HepG2 (cell line): ENCODE data around the gene LRRC3. TPM values are rescaled to one million over a fixed set of nuclear protein-coding genes. Genes with fewer than 3 reads are reported as not detected.

Experiments
- ATAC-seq: fragments of 200-7000 bp; cut with Tn5 transposase; 3 replicates; pipeline ENCODE4 v1.9.1; 2020; ENCODE audit warnings: mild to moderate bottlenecking, moderate library complexity
- BruUV-seq: library from RNA; stranded (reverse); fragments of 400-500 nt; replicated peaks from 2 replicates; lab custom pipeline; 2021; lab: Mats Ljungman, UMichigan
- CTCF ChIA-PET: fragments of 300-600 bp; formaldehyde crosslinking; extraction: SDS; loops from one replicate; lab custom pipeline; 2021; ENCODE audit warnings: low total read pairs, inconsistent platforms, low intra/inter-chr PET ratio; lab: Yijun Ruan, JAX
- POLR2A ChIA-PET: fragments of 350-600 bp; sonication (Branson Sonifier 250); formaldehyde crosslinking; loops from one replicate; lab custom pipeline; 2020; ENCODE audit warnings: antibody characterized with exemption, inconsistent platforms; lab: Yijun Ruan, JAX
- DNase-seq: peaks from one replicate; pipeline ENCODE4 v3.0.0-alpha.2; 2015; ENCODE audit warnings: low spot score
- FAIRE-seq: peaks from 3 replicates; lab custom pipeline; 2011; peaks lifted over from hg19 to GRCh38; lab: Jason Lieb, UNC
- H2AFZ ChIP-seq: one replicate; pipeline ENCODE4 v1.6.1; 2011; ENCODE audit warnings: low read length, inconsistent platforms
- H3K27ac ChIP-seq: fragments of 300-600 bp; 3 replicates; pipeline ENCODE4 v1.8.0; 2011; ENCODE audit warnings: mixed run types, mild to moderate bottlenecking, mixed read lengths, low read length, inconsistent platforms; ENCODE audit not compliant: insufficient read depth; ENCODE audit errors: extremely low read length
- H3K27me3 ChIP-seq, 2 experiments: fragments of 200-600 bp in 1 of 2; 2 replicates in 1 of 2; 3 replicates in 1 of 2; pipeline versions ENCODE4 v1.6.0 to v1.8.0; 2011; ENCODE audit warnings: low read length in 2 of 2, mild to moderate bottlenecking in 2 of 2, moderate library complexity in 2 of 2, inconsistent platforms in 1 of 2; ENCODE audit not compliant: insufficient read depth in 2 of 2, control insufficient read depth in 1 of 2
- H3K36me3 ChIP-seq, 2 experiments: fragments of 200-600 bp in 1 of 2; replicated peaks in 1 of 2; 2 replicates in 1 of 2; 3 replicates in 1 of 2; pipeline versions ENCODE4 v1.5.1 to v1.8.0; 2011; ENCODE audit warnings: low read length in 2 of 2, inconsistent platforms in 1 of 2; ENCODE audit not compliant: insufficient read depth in 2 of 2, control insufficient read depth in 1 of 2
- H3K4me1 ChIP-seq: 2 replicates; pipeline ENCODE4 v1.5.1; 2012; ENCODE audit warnings: low read length, inconsistent platforms; ENCODE audit not compliant: insufficient read depth
- H3K4me2 ChIP-seq: 2 replicates; pipeline ENCODE4 v1.6.0; 2011; ENCODE audit warnings: low read depth, low read length, inconsistent platforms
- H3K4me3 ChIP-seq, 3 experiments: fragments of 200-600 bp in 1 of 3; sonication (generic), shearing (Covaris generic) in 1 of 3; replicated peaks in 1 of 3; 2 replicates each; pipeline ENCODE4 v1.5.1; 2011 to 2016; ENCODE audit warnings: low read length in 3 of 3, inconsistent platforms in 2 of 3, low read depth in 2 of 3, mild to moderate bottlenecking in 2 of 3, control low read depth in 1 of 3, mixed read lengths in 1 of 3; ENCODE audit not compliant: insufficient read depth in 1 of 3
- H3K79me2 ChIP-seq: one replicate; pipeline ENCODE4 v1.6.1; 2011; ENCODE audit warnings: low read length, inconsistent platforms; ENCODE audit not compliant: insufficient read depth
- H3K9ac ChIP-seq: 2 replicates; pipeline ENCODE4 v1.6.0; 2011; ENCODE audit warnings: mild to moderate bottlenecking, low read depth, low read length, inconsistent platforms; ENCODE audit not compliant: insufficient read depth
- H3K9me3 ChIP-seq: 2 replicates; pipeline ENCODE4 v1.5.1; 2012; ENCODE audit warnings: mild to moderate bottlenecking, low read length
- H4K20me1 ChIP-seq: 2 replicates; pipeline ENCODE4 v1.6.0; 2011; ENCODE audit warnings: inconsistent platforms, mild to moderate bottlenecking, low read length, moderate library complexity; ENCODE audit not compliant: insufficient read depth
- FOXA1 ChIP-seq, 2 experiments: fragments of 450-650 bp in 1 of 2; sonication (generic) in 1 of 2; formaldehyde crosslinking in 1 of 2; IDR thresholded peaks; 2 replicates each; pipeline versions ENCODE4 v1.4.0 to v1.6.1; 2016 to 2020; ENCODE audit warnings: missing genetic modification reagents in 1 of 2
- FOXK1 ChIP-seq: sonication (generic); formaldehyde crosslinking; IDR thresholded peaks from 2 replicates; pipeline ENCODE4 v1.4.0; 2020; ENCODE audit warnings: low read depth, missing genetic modification reagents, borderline replicate concordance
- HNRNPLL ChIP-seq: fragments of 200-400 bp; formaldehyde crosslinking; IDR thresholded peaks from 2 replicates; pipeline ENCODE4 v1.6.1; 2017; ENCODE audit warnings: mild to moderate bottlenecking, low read depth, low read length; ENCODE audit not compliant: poor library complexity, severe bottlenecking
- HOXA7 ChIP-seq: sonication (generic); formaldehyde crosslinking; IDR thresholded peaks from 2 replicates; pipeline ENCODE4 v1.8.1; 2022; ENCODE audit warnings: mild to moderate bottlenecking, missing genetic modification reagents, moderate library complexity
- KLF9 ChIP-seq: IDR thresholded peaks from 2 replicates; pipeline ENCODE4 v1.6.1; 2016; ENCODE audit warnings: low read depth
- MNT ChIP-seq: fragments of 450-650 bp; IDR thresholded peaks from 2 replicates; pipeline ENCODE4 v1.6.1; 2016
- U2AF1 ChIP-seq: fragments of 200-400 bp; formaldehyde crosslinking; optimal IDR thresholded peaks from 2 replicates; pipeline ENCODE3; 2017; ENCODE audit warnings: mild to moderate bottlenecking, low read depth, low read length
- WGBS: methylation state at CpG from one replicate; pipeline ENCODE4 v1.1.6; 2017; ENCODE audit warnings: low lambda C conversion rate; 5-methylcytosine and 5-hydroxymethylcytosine counted together
- in situ Hi-C: cut with HindIII; loops from 2 replicates; pipeline ENCODE4 v1.10.0; 2017; ENCODE audit warnings: low pct_unique_long_range_greater_than_20kb; ENCODE audit not compliant: extremely low pct_ligation_motif_present
- intact Hi-C: fragments of 100-400 bp; cut with micrococcal nuclease; formaldehyde crosslinking; loops from one replicate; pipeline ENCODE4 v1.10.0; 2022; ENCODE audit not compliant: unreplicated experiment
- polyA plus RNA-seq, 8 experiments: library from polyadenylated mRNA; depleted of rRNA in 3 of 8; stranded (reverse) in 7 of 8; unstranded in 1 of 8; fragments of >200 nt; fragmentation: Illumina TruSeq in 4 of 8; extraction: Trizol in 4 of 8; gene quantifications; 2 replicates each; pipeline versions ENCODE4 v1.2.1 to v1.2.3, GENCODE V29; 2011 to 2016; ENCODE audit warnings: low read depth in 4 of 8, missing spikeins in 1 of 8, mixed read lengths in 1 of 8; ENCODE audit not compliant: insufficient read depth in 1 of 8
- small RNA-seq, 3 experiments: library from RNA; depleted of rRNA; stranded (forward); fragments of <200 nt; gene quantifications; one replicate each; pipeline ENCODE3, GENCODE V24; 2012; ENCODE audit warnings: low read depth in 2 of 3, low replicate concordance in 1 of 3; ENCODE audit not compliant: insufficient read length in 3 of 3, insufficient read depth in 2 of 3
- total RNA-seq, 5 experiments: library from RNA; depleted of rRNA; stranded (reverse); fragments of >200 nt; fragmentation: Illumina TruSeq; extraction: Trizol; gene quantifications; 2 replicates each; pipeline ENCODE4 v1.2.3, GENCODE V29; 2016; ENCODE audit warnings: low read depth in 1 of 5

LRRC3 gene
- total and polyA plus RNA-seq, 2 of the 13 experiments (the other 11 are each of a cell fraction or from before 2014, with no cell fraction given), result 4.8 to 16.5 TPM

- TF ChIP-seq HNRNPLL, result peak; percentile 28
- TF ChIP-seq U2AF1, result peak; percentile 21
- 0 out of 2 replicates have a peak, but pooled peaks have one; percentile 35 for TF ChIP-seq HOXA7 (CRISPR knock-in tag)
- no peak for TF ChIP-seq FOXA1 (IDR thresholded peaks at IDR 0.05)
- peak; percentile 33; the same call in 1 of the 2 replicates for TF ChIP-seq FOXA1 (CRISPR knock-in tag; IDR thresholded peaks at IDR 0.05)
- no peak for TF ChIP-seq FOXK1 (CRISPR knock-in tag)
- TF ChIP-seq KLF9 (CRISPR knock-in tag), result no peak
- TF ChIP-seq MNT, result peak; percentile 62
- TF ChIP-seq, all 625 proteins: peak for 5
- ChIA-PET CTCF (interaction anchor here (2.0 kb wide), 1 partner anchor 282 kb away, joined by 14 read pairs; no protein-coding TSS in a partner anchor), POLR2A (interaction anchor here (1.0 to 1.6 kb wide), 2 partner anchors 27 to 282 kb away, joined by 3 to 4 read pairs; no protein-coding TSS in a partner anchor)
- Histone ChIP-seq H3K36me3 (peaks cover 14 to 19% of the 10 kb centered on the region in 2 experiments), H3K4me2 (peak overlapping the region; percentile 57), H3K9ac (no peak overlapping the region), H2AFZ (no peak overlapping the region), H3K27me3 (no peaks in the 10 kb centered on the region; a peak in 1 of 5 replicates), H3K4me3 (no peak overlapping the region), H3K27ac (no peak overlapping the region), H3K4me1 (peaks cover 64% of the 10 kb centered on the region), H4K20me1 (no peaks in the 10 kb centered on the region), H3K9me3 (no peaks in the 10 kb centered on the region), H3K79me2 (peaks cover 21% of the 10 kb centered on the region)
- ATAC-seq (no peak), DNase-seq (no peak), FAIRE-seq (no peak)
- BruUV-seq, result no TSS peak
- in situ Hi-C loops, result no loop called here
- WGBS, result 99% methylated on average over 8 of the region's 11 CpGs
- intact Hi-C loops, result loop anchor here (5.0 kb wide), 1 partner anchor 231 kb away; no protein-coding TSS in a partner anchor
Measured at GRCh38 chr21:44511219-44511937, 56.1 kb downstream of the LRRC3 start.

Small RNA genes lying within 50 kb of the gene (small RNA-seq; reads per million reads assigned to genes)
- 0 reads per million in 3 experiments for gene RF00285

Other genes with a start within 250 kb of the LRRC3 start
- gene ICOSLG, start 214.6 kb upstream of the LRRC3 start, total RNA-seq (2016; rRNA removed; fragmentation: Illumina TruSeq; extraction: Trizol), result 0.45 and 0.51 TPM in 2 replicates
- gene ICOSLG, start 214.6 kb upstream of the LRRC3 start, polyA plus RNA-seq (2011; rRNA removed), result 1.3 and 2.9 TPM in 2 replicates
- 1.7 TPM in 1 of 2 replicates, not detected in the other for gene DNMT3L, start 193.6 kb upstream of the LRRC3 start, total RNA-seq (2016; rRNA removed; fragmentation: Illumina TruSeq; extraction: Trizol)
- gene DNMT3L, start 193.6 kb upstream of the LRRC3 start, polyA plus RNA-seq (2011; rRNA removed), result 0.75 and 1.4 TPM in 2 replicates
- not detected in 2 replicates for gene AIRE, start 169.6 kb upstream of the LRRC3 start, total RNA-seq (2016; rRNA removed; fragmentation: Illumina TruSeq; extraction: Trizol)
- not detected in 2 replicates for gene AIRE, start 169.6 kb upstream of the LRRC3 start, polyA plus RNA-seq (2011; rRNA removed)
- gene PFKL, start 155.5 kb upstream of the LRRC3 start, total RNA-seq (2016; rRNA removed; fragmentation: Illumina TruSeq; extraction: Trizol), result 87.6 and 106 TPM in 2 replicates
- 92.8 and 113 TPM in 2 replicates for gene PFKL, start 155.5 kb upstream of the LRRC3 start, polyA plus RNA-seq (2011; rRNA removed)
- 13.1 and 20.1 TPM in 2 replicates for gene CFAP410, start 116.1 kb upstream of the LRRC3 start, total RNA-seq (2016; rRNA removed; fragmentation: Illumina TruSeq; extraction: Trizol)
- 8.0 and 13.1 TPM in 2 replicates for gene CFAP410, start 116.1 kb upstream of the LRRC3 start, polyA plus RNA-seq (2011; rRNA removed)
- gene TRPM2, start 101.9 kb upstream of the LRRC3 start, total RNA-seq (2016; rRNA removed; fragmentation: Illumina TruSeq; extraction: Trizol), result 0.07 TPM in 1 of 2 replicates, not detected in the other
- 0.09 and 0.20 TPM in 2 replicates for gene TRPM2, start 101.9 kb upstream of the LRRC3 start, polyA plus RNA-seq (2011; rRNA removed)
- gene KRTAP10-1, start 84.7 kb downstream of the LRRC3 start, total RNA-seq (2016; rRNA removed; fragmentation: Illumina TruSeq; extraction: Trizol), result not detected in 2 replicates
- not detected in 2 replicates for gene KRTAP10-1, start 84.7 kb downstream of the LRRC3 start, polyA plus RNA-seq (2011; rRNA removed)
- not detected in 2 replicates for gene KRTAP10-2, start 96.0 kb downstream of the LRRC3 start, total RNA-seq (2016; rRNA removed; fragmentation: Illumina TruSeq; extraction: Trizol)
- not detected in 2 replicates for gene KRTAP10-2, start 96.0 kb downstream of the LRRC3 start, polyA plus RNA-seq (2011; rRNA removed)
- not detected in 2 replicates for gene KRTAP10-3, start 103.3 kb downstream of the LRRC3 start, total RNA-seq (2016; rRNA removed; fragmentation: Illumina TruSeq; extraction: Trizol)
- gene KRTAP10-3, start 103.3 kb downstream of the LRRC3 start, polyA plus RNA-seq (2011; rRNA removed), result not detected in 2 replicates
- gene KRTAP10-4, start 118.2 kb downstream of the LRRC3 start, total RNA-seq (2016; rRNA removed; fragmentation: Illumina TruSeq; extraction: Trizol), result not detected in 2 replicates
- not detected in 2 replicates for gene KRTAP10-4, start 118.2 kb downstream of the LRRC3 start, polyA plus RNA-seq (2011; rRNA removed)
- gene KRTAP10-5, start 125.1 kb downstream of the LRRC3 start, total RNA-seq (2016; rRNA removed; fragmentation: Illumina TruSeq; extraction: Trizol), result not detected in 2 replicates
- not detected in 2 replicates for gene KRTAP10-5, start 125.1 kb downstream of the LRRC3 start, polyA plus RNA-seq (2011; rRNA removed)
- not detected in 2 replicates for gene KRTAP10-6, start 137.0 kb downstream of the LRRC3 start, total RNA-seq (2016; rRNA removed; fragmentation: Illumina TruSeq; extraction: Trizol)
- not detected in 2 replicates for gene KRTAP10-6, start 137.0 kb downstream of the LRRC3 start, polyA plus RNA-seq (2011; rRNA removed)
- not detected in 2 replicates for gene KRTAP10-7, start 145.1 kb downstream of the LRRC3 start, total RNA-seq (2016; rRNA removed; fragmentation: Illumina TruSeq; extraction: Trizol)
- not detected in 2 replicates for gene KRTAP10-7, start 145.1 kb downstream of the LRRC3 start, polyA plus RNA-seq (2011; rRNA removed)
- gene KRTAP10-8, start 156.6 kb downstream of the LRRC3 start, total RNA-seq (2016; rRNA removed; fragmentation: Illumina TruSeq; extraction: Trizol), result not detected in 2 replicates
- not detected in 2 replicates for gene KRTAP10-8, start 156.6 kb downstream of the LRRC3 start, polyA plus RNA-seq (2011; rRNA removed)
- gene KRTAP10-9, start 171.6 kb downstream of the LRRC3 start, total RNA-seq (2016; rRNA removed; fragmentation: Illumina TruSeq; extraction: Trizol), result not detected in 2 replicates
- not detected in 2 replicates for gene KRTAP10-9, start 171.6 kb downstream of the LRRC3 start, polyA plus RNA-seq (2011; rRNA removed)
- gene KRTAP10-10, start 181.8 kb downstream of the LRRC3 start, total RNA-seq (2016; rRNA removed; fragmentation: Illumina TruSeq; extraction: Trizol), result not detected in 2 replicates
- not detected in 2 replicates for gene KRTAP10-10, start 181.8 kb downstream of the LRRC3 start, polyA plus RNA-seq (2011; rRNA removed)
- gene KRTAP10-11, start 190.9 kb downstream of the LRRC3 start, total RNA-seq (2016; rRNA removed; fragmentation: Illumina TruSeq; extraction: Trizol), result not detected in 2 replicates
- not detected in 2 replicates for gene KRTAP10-11, start 190.9 kb downstream of the LRRC3 start, polyA plus RNA-seq (2011; rRNA removed)
- not detected in 2 replicates for gene KRTAP12-4, start 199.1 kb downstream of the LRRC3 start, total RNA-seq (2016; rRNA removed; fragmentation: Illumina TruSeq; extraction: Trizol)
- gene KRTAP12-4, start 199.1 kb downstream of the LRRC3 start, polyA plus RNA-seq (2011; rRNA removed), result not detected in 2 replicates
- gene KRTAP12-3, start 202.4 kb downstream of the LRRC3 start, total RNA-seq (2016; rRNA removed; fragmentation: Illumina TruSeq; extraction: Trizol), result not detected in 2 replicates
- not detected in 2 replicates for gene KRTAP12-3, start 202.4 kb downstream of the LRRC3 start, polyA plus RNA-seq (2011; rRNA removed)
- gene KRTAP12-2, start 211.4 kb downstream of the LRRC3 start, total RNA-seq (2016; rRNA removed; fragmentation: Illumina TruSeq; extraction: Trizol), result not detected in 2 replicates
- not detected in 2 replicates for gene KRTAP12-2, start 211.4 kb downstream of the LRRC3 start, polyA plus RNA-seq (2011; rRNA removed)
- not detected in 2 replicates for gene KRTAP12-1, start 226.7 kb downstream of the LRRC3 start, total RNA-seq (2016; rRNA removed; fragmentation: Illumina TruSeq; extraction: Trizol)
- gene KRTAP12-1, start 226.7 kb downstream of the LRRC3 start, polyA plus RNA-seq (2011; rRNA removed), result 0.13 TPM in 1 of 2 replicates, not detected in the other
- gene KRTAP10-12, start 241.7 kb downstream of the LRRC3 start, total RNA-seq (2016; rRNA removed; fragmentation: Illumina TruSeq; extraction: Trizol), result not detected in 2 replicates
- not detected in 2 replicates for gene KRTAP10-12, start 241.7 kb downstream of the LRRC3 start, polyA plus RNA-seq (2011; rRNA removed)